ENCODE measurements around the gene SLC7A10.

- TF ChIP-seq CTCF (IDR thresholded peaks at IDR 0.05) (no peak), ZFX (IDR thresholded peaks at IDR 0.05; ENCODE audit: borderline replicate concordance) (no peak)
Observed at GRCh38 chr19:33208371-33208895, 17.2 kb downstream of the SLC7A10 start.
